Measurements from ENCODE around the gene ETV6. TPM values are rescaled to one million over a fixed set of nuclear protein-coding genes. Genes with fewer than 3 reads are reported as not detected.

ETV6 gene
- total RNA-seq, 1 experiment from 2014 or later = 6.1 TPM

DNA sequence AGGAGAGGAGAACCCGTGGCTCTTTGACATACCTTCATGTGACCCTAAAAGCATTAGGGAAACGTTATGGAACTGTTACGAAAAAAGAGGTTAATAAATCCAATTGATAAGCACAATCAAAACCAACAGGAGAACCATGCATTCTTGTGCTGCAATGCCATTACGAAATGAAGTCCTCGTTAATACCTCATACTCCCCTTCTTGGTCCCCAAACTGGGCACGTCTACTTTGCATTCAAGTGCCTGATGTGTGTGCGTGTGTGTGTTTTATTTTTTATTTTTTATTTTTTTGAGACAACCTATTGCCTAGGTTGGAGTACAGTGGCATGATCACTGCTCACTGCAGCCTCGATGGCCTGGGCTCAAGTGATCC is 150.0 kb downstream of the ETV6 start:
- DNase-seq (ENCODE audit: low spot score) = no peak

DNA sequence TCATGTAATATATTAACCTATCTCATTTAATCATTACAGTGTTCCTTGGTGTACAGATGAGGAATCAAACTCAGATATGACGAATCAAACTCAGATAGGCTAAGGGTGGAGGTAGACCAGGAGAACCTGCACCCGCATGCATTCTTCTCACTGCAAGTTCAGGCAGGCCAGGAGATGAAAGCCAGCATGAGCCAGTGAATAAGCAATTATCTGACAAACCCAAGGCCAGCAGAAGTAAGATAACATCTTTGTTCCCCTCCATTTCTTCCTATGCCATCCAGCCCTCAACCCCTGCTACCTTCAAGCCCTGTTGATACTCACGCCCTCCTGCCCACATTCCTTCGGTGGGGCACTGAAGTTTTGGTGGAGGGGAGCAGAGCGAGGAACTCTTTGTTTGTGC is 152.2 kb downstream of the ETV6 start:
- no peak for DNase-seq (ENCODE audit: low spot score)

DNA sequence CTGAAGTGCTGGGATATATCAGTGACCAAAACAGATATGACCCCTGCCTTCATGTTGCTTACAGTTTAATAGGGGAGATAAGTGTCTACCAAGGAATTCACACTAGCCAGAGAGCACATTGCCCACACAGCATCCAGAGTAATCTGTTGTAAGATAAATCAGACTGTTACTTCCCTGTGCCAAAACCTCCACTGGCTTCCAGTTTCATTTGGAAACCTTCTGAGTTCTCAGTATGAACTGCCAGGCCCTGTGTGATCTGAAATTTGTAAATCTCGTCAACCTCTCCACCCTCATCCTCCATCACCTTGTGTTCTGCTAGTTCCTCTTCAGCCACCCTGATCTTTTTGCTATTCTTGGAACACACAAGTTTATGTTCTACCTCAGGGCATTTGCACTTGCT is 154.7 kb downstream of the ETV6 start:
- DNase-seq (ENCODE audit: low spot score) = no peak

DNA sequence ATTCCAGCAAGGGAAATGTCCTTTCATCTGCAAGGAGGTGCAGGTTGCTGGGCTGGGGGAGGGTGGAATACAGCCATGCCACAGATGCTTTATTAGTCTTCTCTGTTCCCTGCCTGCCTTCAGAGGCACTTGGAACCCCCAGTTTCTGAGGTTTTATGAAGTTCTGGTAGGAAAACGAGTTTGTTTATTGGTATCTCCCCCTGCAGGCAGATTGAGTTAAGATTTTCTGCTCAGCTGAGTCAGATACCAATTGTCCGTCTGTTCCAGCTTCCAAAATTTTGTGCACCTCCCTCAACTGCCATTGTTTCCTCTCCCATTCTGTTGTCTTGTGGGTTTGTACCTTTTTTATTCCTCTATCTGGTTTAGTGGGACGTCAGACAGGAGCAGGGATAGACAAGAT is 155.6 kb downstream of the ETV6 start:
- no peak for DNase-seq (ENCODE audit: low spot score)

DNA sequence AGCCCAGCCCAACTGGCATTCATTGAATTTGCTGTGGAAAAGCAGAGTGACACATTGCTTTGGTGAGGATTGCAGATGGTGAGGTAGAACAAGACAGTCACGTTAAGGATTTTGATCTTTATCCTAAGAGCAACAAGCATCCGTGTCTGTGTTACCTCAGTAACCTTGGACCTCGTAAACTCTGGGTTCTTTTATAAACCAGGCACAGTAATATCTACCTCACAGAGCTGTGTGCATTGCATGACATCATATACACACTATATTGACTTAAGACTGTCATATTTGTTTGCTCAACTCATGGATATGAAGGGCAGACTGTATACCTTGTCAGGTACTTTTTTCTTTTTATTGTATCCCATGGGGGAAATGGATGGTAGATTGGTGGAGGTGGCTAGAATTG is 156.2 kb downstream of the ETV6 start:
- no peak for DNase-seq (ENCODE audit: low spot score)

DNA sequence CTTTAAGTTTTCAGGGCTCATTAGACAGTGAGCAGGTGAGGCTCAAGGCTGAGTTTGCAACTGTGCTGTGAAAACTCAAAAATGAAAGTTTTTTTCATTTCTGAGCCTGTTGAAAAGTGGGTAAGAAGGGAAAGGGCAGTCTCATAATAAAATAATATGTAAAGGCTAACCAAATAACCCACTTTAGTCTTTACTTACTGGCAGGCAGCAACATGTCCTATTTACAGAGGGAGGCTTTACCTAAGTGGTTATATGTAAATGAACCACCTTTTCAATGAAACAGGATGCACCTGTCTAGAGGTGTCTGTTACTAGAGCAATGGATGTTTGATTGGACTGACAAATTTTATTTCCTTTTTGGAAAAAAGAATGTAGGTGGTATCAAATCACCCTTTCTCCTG is 158.0 kb downstream of the ETV6 start:
- DNase-seq (ENCODE audit: low spot score) = no peak

DNA sequence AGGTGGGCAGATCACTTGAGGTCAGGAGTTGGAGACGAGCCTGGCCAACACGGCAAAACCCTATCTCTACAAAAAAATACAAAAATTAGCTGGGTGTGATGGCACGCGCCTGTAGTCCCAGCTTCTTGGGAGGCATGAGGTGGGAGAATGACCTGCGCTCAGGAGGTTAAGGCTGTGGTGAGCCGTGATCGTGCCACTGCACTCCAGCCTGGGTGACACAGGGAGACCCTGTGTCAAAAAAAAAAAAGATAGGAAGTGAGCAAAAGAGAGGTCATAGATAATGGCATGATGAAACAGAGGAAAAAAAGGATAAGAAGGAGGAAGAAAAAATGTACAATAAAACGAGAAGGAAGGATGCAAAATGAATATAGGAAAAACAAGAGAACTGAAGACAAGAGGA is 159.5 kb downstream of the ETV6 start:
- no peak for DNase-seq (ENCODE audit: low spot score)

DNA sequence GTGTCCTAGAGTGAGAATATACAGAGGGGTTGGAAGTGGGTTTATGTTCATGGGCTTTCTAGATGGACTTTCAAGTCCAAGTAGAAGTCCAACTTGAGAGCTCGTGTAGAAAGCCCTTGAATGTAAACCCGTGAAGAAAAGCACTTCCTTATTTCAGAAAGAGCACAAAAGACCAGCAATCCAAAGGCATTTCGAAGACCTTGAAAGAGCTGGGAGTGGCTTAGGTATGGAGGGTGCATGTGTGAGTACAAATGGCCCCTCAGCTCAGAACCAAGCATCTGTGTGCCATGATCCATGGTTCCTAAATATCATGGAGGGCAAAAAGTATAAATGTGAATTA is 160.7 kb downstream of the ETV6 start:
- DNase-seq (ENCODE audit: low spot score) = no peak

DNA sequence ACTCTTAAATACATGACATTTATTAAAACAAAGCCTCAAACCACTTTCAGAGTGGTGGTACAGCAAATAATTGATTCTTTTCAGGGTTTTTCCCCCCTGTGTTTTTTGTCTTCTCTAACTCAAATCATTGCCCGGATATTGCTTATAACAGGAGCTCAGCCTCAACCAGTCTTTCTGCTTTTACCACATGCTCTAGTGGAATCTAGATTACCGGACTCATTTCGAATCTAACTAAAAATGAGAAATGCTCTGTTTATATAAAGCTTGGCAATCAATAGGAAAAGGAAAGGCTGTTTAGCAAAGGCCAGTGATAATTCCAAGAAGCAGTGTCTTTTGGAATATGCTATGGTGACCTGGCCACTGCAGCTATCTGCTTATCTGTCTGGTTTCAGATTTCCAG is 161.5 kb downstream of the ETV6 start:
- no peak for DNase-seq (ENCODE audit: low spot score)

DNA sequence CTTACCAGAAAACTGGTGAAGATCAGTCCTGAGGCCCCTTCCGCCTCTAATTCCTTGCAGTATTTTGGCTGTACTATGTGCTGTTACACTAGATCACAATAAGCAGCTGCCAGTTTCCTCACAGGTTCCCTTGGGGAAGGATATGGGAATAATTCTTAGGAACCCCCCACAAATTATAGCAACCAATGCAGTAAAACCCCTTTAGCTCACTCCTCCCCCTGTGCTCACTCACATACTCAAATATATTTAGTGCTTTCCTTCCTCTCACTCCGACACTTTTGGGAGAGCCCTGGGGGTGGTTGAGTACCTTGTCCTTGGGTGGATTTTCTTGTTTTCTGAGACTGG is 162.7 kb downstream of the ETV6 start:
- no peak for DNase-seq (ENCODE audit: low spot score)

DNA sequence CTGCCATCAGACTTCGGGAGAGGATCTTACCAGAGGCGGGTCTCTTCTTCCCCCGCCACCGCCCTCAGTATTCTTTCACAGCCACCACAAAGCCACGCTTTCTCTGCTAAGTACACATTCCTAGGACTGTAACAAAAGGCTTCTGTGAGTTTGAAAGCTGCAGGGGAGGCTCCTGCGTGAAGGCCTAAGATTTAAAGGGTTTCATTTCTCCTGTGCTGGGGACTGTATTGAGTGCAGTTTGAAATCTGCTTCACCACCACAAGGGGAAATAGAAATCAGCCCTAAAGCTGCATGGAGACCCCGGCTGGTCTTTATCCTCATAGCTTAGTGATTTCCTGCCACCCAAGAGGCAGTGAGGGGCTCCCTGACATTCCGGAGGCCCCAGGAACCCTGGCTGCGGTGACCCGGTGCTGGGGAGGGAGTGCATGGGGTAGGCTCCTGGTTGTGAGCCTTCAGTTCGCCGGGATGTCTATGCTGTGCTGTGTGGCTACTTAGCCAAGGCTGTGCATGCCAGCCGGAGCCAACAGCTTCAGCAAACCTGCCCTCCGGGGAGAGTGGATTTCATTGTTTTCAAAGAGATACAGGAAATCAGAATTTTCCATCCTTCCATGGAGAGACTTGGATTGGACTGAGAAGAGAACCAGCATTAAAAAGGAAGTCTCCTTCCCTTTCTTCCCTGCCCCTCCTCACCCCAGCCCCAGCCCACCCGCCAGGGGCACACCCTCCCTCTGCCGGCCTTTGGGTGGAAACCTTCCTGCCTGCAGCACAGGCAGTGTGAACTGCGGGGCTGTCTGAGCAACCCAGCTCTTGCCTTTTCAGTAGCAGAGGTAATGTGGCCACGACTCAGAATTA is 163.3 kb downstream of the ETV6 start:
- no peak for DNase-seq (ENCODE audit: low spot score)

DNA sequence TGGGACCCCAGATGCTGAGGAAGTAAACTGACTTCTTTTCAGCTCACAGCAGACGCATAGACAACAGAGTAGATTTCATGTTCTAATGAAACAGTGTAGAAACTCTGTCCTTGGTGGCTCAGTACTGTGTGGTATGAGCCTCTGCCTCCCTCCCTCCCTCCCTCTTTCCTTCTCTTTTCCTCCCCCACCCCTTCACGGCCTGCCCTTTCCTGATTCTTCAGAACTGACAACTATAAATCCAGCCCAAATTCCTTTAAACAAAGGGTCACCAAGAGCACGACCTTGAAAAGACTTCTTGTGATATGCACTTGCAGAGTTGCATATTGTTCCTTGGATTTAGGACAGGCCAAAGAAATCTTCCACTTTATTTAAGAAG is 164.0 kb downstream of the ETV6 start:
- no peak for DNase-seq (ENCODE audit: low spot score)

DNA sequence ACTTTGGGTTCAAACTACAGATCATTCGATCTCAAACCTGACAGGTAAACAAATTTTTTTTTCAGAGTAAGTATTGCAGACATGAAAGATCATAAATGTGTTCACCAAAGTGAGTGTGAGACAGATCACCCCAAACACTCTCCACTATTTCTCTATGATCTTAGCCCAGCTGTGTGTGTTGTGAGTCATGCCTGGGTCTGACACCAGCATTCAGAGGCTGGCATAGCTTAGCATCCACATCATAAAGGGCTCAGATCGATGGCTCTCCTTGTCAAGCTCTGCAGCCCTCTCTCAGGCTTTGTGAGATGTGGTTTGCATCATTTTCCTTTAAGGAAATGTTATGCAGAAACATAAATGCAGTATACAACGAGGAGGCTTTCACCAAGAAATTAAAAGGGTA is 164.9 kb downstream of the ETV6 start:
- DNase-seq (ENCODE audit: low spot score) = peak; percentile 31

DNA sequence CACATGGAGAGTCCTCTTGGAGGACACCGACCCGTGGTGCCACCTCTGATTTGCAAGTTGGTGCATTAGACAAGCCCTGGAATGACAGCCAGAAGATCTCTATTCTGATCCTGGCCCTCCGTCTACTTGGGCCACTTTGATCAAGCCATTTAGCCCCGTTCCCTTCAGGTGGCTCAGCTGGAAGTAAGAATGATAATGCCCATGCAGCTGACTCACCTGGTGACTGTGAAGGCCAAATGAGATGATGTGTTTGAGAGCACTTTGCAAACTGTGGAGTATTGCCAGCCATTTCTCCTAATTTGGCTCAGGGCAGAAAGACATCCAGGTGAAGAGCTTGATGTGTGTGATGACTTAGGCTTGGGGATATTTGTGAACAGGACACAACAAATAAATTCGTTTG is 165.9 kb downstream of the ETV6 start:
- no peak for DNase-seq (ENCODE audit: low spot score)

DNA sequence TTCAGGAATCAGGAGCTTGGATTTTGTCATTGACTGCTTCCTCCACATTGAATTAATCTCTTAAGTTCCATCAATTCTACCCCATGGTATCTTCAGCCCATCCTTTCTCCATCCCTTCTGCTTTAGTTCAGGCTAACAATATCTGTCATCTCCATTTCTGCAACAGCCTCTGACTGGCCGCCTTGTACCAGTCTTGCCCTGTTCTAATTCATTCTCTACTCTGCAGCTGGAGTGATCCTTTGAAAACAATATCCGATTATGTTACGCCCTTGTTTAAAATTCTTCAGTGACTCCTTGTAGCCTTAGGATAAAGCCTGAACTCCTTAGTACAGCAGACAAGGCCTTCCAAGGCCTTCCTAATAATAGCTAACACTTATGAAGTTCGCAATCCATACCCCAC is 170.2 kb downstream of the ETV6 start:
- no peak for DNase-seq (ENCODE audit: low spot score)

DNA sequence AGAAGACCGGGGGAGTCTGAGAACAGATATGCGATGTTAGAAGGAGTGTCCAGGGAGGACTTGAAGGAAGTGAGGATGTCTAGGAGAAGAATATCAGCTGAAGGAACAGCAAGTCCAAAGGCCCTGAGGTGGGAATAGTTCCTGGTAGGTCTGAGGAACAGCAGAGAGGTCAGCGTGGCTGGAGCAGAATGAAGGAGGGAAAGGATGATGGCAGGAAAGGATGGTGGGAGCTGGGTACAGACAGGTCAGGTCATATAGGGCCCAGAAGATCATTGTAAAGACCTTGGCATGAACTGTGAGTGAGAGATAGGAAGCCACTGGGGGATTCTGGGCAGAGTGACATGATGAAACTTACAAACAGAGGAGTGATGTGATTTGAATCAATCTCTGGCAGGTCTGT is 171.0 kb downstream of the ETV6 start:
- no peak for DNase-seq (ENCODE audit: low spot score)

DNA sequence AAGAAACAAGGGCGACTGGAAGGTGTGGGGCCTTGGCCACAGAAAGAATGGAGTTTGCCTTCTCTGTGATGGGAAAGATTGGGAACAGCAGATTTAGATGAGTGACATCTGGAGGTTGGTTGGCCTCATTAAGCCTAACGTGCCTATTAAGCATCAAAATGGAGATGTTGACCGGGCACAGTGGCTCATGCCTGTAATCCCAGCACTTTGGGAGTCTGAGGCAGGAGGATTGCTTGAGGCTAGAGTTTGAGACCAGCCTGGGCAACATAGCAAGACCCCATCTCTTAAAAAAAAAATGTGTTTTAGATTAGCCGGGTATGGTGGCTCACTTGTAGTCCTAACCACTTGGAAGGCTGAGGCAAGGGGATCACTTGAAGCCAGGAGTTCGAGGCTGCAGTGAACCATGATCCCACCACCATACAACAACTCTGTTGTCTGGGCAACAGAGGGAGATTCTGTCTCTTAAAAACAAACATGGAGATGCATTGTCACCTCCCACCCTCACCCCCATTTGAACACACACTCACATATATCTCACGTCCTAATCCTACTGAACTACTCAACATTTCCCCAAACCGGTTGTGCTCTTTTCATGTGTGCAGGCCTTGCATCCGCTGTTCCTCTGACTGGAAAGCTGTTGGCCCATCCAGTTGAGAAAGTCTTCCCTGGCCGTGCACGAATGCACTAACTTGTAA is 172.1 kb downstream of the ETV6 start:
- DNase-seq (ENCODE audit: low spot score) = no peak

DNA sequence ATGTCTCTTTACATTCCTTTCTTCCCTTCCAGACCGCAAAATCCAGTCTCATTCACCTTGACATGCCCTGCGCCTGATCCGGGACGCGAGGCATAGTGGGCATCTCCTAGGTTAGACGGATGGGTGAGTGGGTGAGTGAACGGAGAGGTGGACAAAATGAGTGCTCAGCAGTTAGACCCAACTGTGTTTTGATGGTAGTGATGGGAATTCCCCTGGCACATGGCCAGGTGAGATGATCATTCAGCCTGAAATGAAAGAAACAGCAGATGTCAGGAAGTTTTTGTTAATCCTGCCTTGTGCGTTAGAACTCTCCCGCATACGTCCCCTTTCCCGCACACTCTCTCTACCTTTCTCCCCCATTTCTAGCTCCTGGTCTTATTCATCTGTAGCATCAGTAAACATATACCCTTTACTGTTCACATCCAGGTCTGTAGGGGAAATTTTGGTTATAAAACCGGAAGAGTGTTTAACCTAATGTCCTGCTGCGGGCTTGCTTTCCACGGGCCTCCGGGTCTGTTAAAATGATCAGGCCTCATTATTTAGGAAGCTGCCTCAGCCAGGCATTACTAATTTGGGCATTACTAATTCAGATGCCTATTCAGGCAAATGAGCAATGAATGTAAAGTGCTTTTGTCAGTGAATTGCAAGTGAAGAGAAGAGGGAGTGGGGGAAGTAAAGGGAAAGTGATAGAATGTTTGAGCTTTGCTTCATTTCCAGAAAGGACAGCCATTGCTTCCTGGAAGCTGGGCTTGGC is 172.8 kb downstream of the ETV6 start:
- DNase-seq (ENCODE audit: low spot score) = no peak

DNA sequence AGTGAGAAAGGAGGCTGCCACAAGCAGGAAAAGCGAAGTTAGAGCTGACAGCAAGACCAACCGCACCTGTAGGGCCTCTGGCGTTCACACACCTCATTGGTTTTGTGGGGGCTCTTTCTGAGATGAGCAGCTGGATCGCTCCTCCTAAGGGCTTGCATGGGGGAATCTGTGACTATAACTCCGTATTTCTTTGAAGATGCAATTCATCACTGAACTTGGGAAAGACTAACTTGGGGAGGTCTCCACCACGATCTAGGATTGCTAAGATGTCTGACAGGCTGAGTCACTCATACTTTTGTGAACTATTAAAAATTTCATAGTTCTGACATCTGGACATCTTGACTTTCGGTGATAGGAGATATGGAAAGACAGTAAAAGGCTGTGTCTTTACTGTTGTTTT is 173.6 kb downstream of the ETV6 start:
- no peak for DNase-seq (ENCODE audit: low spot score)

DNA sequence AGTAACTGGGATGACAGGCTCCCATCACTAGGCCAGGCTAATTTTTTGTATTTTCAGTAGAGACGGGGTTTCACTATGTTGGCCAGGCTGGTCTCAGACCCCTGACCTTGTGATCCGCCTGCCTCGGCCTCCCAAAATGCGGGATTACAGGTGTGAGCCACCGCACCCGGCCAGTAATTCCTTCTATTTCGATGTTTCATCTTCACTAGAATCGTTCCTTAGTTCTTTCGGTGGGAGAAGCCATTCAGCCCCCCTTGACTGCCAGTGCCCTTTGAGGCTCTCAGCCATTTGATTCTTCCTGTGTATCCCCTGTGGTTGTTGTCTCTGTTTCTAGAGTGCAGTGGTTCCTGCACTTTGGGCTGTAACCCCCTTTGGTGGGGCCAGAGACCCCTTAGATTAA is 174.1 kb downstream of the ETV6 start:
- no peak for DNase-seq (ENCODE audit: low spot score)

DNA sequence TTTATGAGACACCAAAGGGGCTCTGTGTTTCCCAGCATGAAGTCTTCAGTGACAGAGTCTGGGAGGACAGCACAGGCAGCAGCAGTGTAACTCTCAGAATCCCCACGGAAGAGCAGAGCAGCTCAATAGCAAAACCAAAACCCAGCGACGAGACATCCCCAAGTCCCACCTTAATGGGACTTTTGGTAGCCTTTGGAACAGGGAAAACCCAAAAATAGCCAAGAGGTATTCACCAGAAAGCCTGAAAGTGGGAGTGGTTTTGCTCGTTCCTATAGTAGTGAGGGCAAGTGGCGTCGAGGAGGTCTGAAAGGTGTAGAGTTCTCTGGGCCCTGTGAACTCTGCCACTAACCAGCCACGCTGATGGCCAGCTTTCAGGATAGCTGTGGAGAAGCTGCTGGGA is 174.6 kb downstream of the ETV6 start:
- DNase-seq (ENCODE audit: low spot score) = no peak

DNA sequence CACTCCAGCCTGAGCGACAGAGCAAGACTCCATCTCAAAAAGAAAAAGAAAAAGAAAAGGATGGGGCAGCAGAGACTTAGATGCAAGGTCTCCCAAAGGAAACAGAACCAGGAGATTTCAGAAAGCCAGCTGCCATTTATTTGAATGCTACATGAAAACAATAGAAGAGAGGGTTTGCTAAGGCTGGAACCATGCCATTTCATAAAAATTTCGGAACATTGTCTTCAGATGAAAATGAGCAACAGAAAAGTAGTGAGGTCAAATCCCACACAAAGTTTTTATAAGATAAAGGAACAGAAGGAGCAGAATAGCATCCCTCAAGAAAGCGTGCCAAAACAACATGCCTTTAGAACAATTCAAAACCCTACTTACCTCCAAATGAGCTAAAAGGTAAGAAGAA is 175.3 kb downstream of the ETV6 start:
- DNase-seq (ENCODE audit: low spot score) = no peak

DNA sequence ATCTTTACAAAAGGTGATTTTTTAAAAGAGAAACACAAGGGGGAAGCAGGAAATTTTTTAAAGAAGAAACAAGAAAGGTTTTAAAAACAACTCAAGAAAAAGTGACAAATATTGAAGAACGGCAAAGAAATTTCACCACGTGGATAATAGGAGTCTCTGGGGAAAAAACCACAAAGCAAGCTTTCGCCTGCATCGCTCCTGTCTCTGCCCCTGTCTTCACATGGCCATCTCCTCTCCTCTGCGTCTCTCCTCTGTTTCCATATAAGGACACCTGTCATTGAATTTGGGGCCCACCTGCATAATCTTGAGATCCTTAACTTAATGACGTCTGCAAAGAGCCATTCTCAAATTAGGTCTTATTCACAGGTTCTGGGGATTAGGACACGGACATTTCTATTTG is 175.8 kb downstream of the ETV6 start:
- no peak for DNase-seq (ENCODE audit: low spot score)

Measured in H4 (cell line).